Activated naive CD4-positive, alpha-beta T cell (primary cell): Measurements from ENCODE around the gene PLIN1.
A peak's percentile ranks its signal among the peaks of the same experiment; 100 is the strongest.

Experiments
- DNase-seq, 4 experiments: peaks; one replicate each; lab custom pipeline; 2025; lab: John Stamatoyannopoulos, UW

Gene PLIN1

DNA sequence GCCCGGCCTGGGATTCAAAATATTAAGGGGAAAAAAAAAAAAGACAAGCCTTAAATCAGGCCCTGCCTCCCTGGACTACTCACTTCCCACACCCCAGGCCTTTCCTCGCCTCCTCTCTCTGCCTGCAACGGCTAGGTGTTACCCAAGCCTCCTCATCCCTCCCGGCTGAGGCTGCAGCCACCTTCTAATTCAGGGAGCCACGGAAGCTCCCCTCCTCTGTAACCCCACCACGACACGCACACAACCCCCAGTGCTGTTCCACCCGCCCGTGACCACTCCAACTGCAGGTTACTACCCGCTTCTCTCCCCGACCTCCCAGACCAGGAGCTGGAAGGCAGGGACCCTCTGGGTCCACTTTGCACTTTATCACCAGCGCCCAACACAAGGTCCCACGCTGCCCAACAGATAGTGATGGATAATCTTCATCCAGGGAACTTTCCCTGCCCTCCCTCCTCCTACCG lies 24.8 kb downstream of the PLIN1 start:
- DNase-seq, result no peak

- no peak for DNase-seq
These were observed 25.6 kb downstream of the PLIN1 start for GRCh38 chr15:89653578-89653977.

DNA sequence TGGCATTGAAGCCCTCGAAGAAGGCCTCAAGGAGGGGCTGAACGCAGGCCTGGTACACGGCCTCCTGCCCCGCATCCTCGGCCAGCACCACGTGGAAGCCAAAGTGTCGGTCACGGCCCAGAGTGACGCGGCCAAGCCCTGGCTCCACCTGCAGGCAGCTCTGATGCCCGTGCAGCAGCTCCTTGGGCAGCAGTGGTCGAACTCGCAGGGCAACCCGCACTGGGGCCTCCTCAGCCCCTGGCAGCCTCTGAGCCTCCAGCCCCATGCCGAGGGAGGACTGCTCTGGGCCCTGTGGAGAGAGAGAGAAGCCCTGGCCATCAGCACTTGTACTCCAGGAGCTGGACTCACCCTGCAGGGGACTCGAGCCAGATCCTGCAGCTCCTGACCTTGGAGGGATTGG lies 26.5 kb downstream of the PLIN1 start:
- DNase-seq, result no peak

DNA sequence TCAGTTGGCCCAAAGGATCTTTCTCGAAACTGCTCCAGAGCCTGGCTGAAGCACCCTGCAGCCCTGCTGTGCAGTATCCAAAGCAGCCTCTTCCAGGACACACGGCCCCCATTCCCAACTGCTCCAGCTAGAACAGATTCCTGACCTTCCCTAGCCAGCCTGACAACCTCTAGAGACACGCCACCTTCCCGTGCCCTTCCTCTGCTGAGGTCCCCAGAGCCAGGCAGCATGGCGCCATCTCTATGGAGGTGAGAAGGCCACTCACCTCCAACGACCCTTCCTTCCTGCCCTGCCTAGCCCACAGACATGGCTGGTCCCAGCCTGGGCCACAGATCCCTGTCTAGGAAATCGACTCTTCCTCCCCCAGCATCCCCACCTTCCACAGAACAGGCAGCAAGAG lies 27.0 kb downstream of the PLIN1 start:
- no peak for DNase-seq

DNA sequence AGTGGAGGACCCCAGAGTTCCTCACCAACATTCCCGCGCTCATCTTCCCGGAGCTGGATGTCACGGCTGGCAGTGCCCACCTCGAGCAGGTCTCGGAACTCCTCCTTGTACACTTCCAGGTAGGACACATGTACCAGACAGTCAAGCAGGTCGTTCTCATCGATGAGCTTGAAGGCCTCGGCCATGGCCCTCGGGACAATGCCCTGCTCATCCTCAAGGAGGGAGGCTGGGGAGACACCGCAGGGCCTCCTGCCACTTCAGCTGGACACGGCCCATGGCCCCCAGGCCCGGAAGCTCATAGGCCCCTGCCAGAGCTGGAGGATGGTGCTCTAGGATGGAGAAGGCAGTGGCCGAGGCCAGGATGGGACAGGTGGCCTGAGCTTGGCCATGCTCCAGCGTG lies 29.5 kb downstream of the PLIN1 start:
- no peak for DNase-seq

- DNase-seq, result no peak
These were observed 30.0 kb downstream of the PLIN1 start for GRCh38 chr15:89649013-89649625.

- no peak for DNase-seq
These were observed 30.8 kb downstream of the PLIN1 start for GRCh38 chr15:89648106-89649012.

GRCh38 chr15:89647191-89647851 lies 31.8 kb downstream of the PLIN1 start:
- DNase-seq, result peak; percentile 26 to 58 (median 38)

- DNase-seq, result no peak
These were observed 32.6 kb downstream of the PLIN1 start for GRCh38 chr15:89646416-89647141.

DNA sequence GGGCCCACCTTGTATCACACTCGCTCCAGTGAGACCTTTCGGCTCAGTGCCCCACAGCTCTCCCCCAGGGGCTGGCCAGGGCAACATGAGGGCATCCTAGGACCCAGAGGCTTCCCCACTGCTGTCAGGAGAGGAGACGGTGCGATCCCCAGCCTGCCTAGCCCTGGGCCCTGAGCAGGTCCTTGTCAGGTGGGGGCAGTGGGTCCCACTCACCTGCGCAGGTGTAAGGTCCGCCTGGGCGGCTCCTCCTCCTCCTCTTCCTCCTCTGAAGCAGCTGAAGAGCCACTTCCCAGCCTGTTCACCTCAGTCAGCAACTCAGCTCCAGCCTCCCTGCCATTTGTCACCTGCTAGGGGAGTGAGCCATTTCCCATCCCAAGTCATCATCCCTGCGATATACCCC lies 33.5 kb downstream of the PLIN1 start:
- no peak for DNase-seq

DNA sequence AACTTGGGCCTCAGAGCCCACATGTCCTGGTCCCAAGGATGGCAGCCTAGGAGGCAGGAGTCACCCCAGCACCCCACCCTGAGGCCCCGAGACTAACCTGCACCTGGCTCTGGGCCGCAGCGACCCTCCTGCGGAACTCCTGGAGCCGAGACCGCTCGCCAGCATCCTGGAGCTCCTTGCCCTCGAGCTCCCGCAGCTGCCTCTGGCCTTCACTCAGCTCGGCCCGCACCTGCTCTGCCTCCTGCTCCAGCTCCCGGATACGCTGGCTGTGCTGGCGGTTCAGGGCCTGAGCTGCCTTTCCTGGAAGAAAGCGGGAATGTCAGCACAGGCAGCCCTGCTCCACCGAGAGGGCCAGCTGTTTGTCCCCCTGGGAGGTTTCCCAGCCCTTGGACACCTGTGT lies 37.1 kb downstream of the PLIN1 start:
- DNase-seq, result no peak

DNA sequence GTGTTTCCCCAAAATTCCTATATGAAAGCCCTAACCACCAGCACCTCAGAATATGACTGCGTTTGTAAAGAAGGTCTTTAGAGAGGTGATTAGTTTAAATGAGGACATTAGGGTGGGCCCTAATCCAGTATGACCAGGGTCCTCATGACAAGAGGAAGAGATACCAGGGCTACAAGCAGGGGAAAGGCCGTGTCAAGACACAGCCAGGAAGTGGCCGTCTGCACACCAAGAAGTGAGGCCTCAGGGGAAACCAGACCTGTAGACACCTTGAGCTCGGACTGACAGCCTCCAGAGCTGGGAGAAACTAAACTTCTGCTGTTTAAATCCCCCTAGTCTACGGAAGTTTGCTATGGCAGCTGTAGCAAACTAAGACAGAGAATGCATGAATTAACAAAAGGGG lies 38.1 kb downstream of the PLIN1 start:
- no peak for DNase-seq

DNA sequence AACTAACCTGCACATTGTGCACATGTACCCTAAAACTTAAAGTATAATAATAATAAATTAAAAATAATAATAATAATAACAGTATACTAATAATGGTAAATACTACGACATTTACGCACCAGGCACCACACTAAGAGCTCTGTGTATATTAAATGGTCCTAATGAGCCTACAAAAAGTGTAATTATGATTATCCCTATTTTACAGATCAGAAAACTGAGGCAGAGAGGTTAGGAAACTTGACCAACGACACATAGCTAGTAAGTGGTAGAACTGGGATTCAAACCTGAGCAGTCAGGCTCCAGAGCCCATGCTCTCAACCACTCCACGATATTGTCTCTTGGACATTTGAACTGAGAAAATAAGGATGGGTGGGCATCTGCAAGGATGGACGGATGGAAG lies 38.9 kb downstream of the PLIN1 start:
- DNase-seq, result no peak

DNA sequence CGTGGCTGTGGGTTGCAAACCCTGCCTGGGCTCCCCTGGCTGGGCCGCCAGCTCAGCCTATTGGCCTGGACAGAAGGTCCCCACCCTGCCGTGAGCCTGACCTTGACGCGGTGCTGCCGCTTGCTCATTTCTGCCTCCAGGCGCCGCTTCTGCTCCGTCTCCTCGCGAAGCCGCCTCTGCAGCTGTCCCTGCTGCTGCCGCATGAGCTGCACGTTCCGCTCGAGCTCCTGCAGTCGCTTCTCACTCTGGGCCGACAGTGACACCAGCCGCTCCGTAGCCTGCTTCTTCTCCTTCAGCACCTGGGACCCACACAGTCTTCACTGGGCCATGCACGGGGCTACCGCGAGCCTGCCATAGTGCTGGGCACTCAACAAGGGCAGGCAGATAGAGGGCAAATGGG lies 45.6 kb downstream of the PLIN1 start:
- no peak for DNase-seq

GRCh38 chr15:89632563-89633430 lies 46.4 kb downstream of the PLIN1 start:
- no peak for DNase-seq

GRCh38 chr15:89631902-89632264 lies 47.3 kb downstream of the PLIN1 start:
- DNase-seq, result no peak

DNA sequence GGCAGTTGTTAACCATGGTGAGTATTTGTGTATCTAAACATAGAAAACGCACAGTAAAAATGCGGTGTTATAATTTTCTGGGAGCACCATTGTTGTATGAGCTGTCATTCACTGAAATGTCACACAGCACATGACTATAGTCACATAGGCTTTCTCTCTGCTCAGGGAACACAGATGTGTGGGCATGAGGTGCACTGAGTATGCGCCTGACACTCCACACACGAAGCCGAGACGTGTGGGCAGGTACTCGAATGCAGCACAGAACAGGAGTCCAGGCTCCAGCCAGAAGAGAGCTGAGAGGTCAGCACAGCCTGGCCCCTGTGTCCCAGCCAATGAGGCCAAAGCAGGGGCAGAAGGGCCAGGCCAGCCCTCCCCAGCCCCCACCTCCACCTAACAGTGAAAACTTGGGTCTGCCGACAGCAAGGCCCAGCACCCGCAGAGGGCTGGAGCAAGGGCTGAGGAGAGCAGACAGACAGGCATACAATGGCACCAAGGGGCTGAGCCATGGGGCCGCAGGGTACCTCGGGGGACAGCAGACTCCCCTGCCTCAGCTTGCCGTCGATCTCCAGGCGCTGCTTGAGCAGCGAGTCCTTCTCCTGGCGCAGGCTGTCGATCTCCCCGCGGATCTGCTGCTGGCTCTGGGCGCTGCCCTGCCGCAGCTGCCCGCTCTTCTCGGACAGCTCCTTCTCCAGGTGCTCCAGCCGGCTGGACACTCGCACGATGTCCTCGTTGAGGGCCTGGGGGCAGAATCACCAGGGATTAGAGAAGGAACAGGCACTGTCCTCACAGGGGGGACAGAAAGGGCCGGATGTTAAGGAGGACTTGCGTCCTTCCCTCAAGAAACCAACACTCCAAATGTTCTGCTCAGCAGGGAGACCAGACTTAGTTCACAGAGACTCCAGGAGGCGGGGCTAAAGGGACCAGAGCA lies 47.9 kb downstream of the PLIN1 start:
- no peak for DNase-seq

GRCh38 chr15:89630260-89630659 lies 48.9 kb downstream of the PLIN1 start:
- no peak for DNase-seq

DNA sequence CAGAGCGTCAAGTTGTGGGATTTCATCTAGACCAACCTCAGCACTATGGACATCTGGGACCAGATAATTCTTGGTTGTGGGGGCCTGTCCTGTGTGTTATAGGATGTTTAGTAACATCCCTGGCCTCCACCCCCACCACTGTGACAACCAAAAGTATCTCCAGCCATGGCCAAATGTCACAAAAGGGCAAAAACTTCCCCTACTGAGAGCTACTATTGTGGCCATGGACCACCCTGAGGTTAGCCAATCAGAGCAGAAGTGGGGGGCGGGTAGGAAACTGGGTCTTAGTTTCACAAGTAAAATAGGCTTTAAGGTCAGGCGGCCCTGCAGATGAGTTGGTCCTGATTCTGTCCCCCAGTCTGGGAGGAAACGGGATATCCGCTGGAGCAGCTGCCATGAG lies 49.3 kb downstream of the PLIN1 start:
- DNase-seq, result no peak
